NCI-H2081 treated with DMSO at 0.1 percent for 48 hours (cell line): ENCODE measurements around the gene HNRNPA3.
"Not testable (repeated sequence)": the region's sequence is repeated elsewhere in the genome, so short reads cannot be mapped to it uniquely, and the experiment has no call there.

Source experiments
- DNase-seq: peaks from one replicate; lab custom pipeline; 2025; lab: John Stamatoyannopoulos, UW

The HNRNPA3 gene

DNA sequence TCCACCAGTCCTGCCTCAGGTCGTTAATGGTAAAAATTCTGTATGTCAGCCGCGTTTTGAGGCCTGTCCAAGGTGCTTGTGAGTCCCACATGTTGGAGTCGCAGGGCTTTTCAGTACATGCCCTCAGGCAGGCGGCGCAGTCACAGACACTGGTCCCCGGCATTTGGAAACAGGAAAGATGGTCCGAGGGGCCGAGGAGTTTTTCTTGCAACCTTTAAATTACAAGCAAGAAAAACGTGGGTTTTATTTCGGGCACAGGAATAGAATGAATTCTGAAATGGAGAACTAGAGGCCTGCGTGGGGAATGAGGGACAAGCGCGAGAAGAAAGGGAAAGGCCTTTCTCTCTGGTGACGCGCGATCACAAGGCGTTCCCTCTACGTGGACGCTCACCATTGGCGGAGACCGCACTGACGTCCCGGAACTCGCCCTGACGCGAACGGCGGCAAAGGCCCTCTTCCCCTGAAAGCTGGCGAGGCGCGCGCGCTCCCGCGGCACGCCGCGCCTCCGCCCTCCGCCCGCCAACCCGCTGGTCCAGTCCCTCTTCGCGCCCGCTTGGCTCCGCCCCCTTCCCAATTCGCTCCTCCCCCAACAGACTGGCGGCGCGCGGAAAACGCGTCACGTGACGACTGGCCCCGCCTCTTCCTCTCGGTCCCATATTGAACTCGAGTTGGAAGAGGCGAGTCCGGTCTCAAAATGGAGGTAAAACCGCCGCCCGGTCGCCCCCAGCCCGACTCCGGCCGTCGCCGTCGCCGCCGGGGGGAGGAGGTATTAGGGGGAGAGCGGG is at the start of gene HNRNPA3:
HNRNPA3 (plus strand) TSS at position 689 of the 785 bp plus-strand sequence; CDS start at position 695, 6 bp downstream.
- peak; percentile 95 for DNase-seq

DNA sequence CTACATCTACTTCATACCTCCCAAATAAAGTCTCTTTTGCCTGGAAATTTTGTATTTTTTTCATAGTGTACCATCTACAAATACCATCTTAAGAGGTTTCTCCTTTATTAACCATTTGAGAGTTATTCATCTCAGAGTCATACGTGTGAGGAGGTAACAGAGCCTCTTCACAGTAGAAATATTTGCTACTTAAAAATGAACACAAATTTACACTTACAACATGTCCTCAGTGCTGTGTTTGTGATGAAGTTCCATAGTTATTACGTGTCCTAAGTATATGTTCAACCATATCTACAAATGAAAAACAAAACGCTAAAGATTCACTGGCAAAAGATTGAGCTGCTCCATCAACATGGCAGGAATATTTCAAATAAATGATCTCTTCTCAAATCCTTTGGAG is 48.5 kb upstream of the HNRNPA3 start:
- DNase-seq = no peak

DNA sequence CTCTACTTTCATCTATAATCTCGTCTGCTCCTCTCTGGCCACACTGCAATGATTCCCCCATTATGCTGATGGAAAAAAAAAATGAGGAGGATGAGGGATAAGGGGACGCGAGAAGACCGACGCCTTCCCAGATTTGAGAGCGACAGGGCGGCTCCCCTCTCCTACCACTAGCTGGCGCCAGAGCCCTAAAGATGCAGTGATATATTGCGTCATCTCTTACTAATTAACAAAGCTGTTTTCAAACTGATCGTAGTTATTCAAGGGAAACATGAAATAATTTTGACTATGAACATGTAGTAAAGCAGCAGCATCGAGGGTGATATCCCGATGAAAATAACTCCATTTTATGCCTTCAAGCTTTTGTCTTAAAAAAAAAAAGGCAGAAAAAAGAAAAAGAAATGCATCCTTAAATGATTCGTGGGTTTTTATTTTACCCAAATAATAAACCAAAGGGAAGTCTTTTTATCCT is 48.0 kb upstream of the HNRNPA3 start:
- DNase-seq = peak; percentile 88

DNA sequence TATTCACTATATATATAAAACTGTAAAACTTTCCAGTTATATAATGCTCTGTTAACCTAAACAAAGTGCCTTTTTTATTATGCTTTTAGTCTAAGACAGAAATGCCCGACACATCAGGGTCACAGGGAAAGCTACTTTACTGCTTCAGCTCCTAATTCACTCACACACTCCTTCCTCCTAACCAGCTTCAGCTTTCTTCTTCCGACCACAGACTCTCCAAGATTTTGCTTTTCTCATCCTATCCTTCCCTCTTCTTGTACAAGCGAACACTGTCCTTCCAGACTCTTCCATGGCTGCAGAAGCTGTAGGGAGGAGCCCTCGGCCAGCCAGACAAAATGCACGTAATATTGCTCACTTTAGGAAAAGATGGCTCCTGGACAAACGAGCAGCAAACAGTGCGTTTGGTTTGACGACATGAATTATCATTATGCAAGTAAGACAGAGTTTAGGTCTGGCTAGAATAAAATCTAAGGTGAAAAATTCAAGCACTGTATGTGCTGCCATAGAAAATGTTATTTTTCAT is 47.5 kb upstream of the HNRNPA3 start:
- DNase-seq = no peak

DNA sequence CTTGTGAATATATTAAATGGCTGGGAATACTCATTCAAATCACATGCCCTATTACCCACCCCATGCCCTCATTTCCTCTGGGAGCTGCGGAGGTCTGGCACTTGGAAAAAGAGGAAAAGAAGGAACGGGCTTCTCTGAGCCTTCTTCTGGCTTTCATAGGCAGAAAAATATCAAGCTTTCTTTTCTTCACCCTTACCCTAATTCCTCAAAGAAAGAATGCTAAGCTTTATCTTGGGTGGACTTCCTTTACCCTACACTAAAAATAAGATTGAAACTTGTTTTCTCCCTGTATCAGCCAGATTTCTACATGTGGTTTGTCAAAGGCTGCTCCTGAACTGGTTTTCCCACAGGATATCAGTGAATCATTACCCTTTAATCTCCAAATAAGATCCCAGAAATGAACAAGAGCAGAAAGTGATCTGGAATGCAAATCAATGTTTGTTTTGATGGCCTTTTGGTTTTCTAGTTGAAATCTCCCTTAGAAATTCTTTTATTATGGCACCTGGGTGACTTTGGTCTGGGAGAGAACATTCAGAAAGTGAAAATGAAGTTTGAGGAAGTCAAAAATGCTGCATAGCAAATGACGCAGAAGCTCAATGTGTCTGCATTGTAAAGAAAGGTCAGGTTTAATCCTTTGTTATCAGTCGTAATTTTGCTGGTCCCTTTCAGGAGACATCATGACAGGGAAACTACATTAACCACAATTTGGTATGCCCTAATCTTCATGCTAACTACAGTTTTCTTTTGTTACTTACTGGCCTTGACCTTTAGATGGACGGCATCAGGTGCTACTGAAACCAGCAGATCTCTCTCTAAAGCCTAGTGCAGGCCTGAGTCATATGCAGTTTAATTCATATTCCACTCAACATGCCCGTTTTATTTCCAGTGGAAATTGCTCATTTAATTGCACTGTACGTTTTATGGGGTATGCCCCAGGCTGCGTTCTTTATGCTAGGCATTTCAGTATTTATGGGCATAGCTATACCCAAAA is 46.6 kb upstream of the HNRNPA3 start:
- DNase-seq = no peak

DNA sequence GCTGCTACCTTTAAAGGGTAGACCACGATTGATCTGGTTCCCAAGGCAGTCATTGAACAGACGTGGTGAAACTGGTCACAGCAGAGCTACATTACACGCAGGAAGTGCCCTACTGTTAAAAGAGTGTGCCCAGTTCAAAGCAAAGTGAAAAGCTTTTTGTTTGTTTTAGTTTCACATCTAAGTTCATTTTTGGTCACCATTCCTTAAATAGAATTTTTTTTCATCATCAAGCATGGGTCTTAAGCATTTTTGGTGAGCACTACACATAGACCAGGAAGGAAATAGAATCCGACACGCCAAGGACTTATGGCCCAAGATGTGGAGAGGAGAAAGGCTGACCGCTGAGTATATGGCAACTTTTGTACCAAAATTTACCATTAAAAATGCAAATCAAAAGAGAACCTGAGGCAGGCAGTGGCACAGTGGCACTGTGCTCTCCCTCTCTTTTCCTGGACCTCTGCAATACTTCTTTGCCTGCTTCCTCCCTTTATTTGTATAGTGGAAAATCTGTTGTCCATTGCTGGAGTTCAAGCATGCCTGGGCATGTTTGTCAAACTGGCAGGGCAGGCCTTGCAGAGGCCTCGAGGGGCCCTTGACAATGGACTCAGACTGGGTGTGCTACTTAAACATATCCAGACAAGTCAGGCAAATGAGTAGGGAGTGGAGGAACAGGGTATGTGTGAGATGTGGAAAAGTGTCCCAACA is 42.6 kb upstream of the HNRNPA3 start:
- DNase-seq = no peak

DNA sequence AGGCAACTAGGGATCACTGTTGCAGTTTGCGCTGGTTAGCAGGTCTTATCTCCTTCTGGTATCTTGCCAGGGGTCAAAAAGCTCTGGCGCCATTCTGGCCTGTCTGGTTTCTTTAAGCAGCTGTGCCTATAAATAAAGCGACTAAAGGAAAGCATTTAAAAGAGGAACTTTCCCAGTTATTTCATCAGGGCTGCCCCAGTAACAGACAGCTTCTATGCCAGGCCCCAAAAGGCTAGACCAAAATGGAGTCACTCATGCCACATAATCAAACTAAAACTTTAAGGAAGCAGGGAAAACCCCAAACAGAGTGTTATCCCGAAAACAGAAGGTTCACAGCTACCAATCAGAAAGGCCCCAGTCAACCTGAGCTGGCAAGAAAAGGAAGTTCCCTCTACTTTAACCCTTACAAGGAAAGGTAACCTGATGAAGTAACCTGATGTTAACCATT is 41.2 kb upstream of the HNRNPA3 start:
- DNase-seq = no peak

DNA sequence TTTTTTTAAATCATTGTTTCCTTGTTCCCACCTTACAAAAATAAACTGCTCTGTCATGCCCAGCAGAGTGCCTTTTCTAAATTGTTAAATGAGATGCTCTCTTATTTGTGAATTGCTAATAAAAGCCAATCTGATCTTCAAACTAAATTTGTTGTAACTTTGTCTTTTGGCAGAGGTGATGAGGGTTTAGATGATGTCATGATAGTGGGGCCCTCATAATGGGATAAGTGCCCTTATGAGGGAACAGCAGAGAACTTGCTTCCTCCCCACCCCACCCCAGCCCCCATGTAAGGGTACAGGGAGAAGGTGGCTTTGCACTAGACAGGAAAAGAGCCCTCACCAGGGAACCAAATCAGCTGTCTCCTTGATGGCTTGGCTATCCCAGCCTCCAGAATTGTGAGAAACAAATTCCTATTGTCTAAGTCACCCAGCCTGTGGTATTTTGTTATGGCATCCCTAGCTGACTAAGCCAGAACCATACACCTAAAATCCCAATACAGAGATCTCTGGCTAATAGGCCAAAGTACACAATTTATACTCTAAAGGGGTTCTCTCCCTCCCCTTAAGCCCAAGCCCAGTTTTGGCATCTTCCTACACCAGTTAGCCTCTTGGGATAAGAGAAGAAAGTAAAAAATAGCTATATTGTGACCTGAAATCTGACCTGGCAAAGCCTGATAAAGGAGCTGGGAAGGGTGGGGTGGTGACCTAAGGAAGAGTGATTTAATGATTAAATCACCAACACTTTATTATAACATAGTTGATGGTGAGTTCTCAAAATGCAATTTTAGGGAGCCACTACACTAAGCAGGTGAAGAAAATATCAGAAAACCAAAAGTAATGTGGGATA is 40.3 kb upstream of the HNRNPA3 start:
- DNase-seq = no peak

DNA sequence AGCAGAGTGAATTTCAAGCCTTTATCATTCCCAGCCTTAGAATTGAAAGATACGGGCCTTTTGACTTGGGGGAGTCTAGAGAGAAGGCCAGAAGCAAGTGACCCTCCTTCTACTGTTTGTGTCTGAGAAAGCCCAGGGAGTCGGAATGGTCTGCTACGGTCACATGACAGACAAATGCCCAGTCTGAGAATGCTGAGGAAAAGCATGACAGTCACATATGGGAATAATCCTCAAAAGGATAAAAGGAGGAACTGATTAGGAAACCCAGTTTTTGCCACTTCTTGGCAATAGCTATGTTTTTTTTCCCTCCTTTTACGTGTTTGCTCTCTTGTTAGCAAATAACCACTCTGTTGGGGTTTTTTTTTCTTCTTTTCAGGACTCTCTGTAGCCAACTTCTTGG is 38.1 kb upstream of the HNRNPA3 start:
- DNase-seq = no peak

DNA sequence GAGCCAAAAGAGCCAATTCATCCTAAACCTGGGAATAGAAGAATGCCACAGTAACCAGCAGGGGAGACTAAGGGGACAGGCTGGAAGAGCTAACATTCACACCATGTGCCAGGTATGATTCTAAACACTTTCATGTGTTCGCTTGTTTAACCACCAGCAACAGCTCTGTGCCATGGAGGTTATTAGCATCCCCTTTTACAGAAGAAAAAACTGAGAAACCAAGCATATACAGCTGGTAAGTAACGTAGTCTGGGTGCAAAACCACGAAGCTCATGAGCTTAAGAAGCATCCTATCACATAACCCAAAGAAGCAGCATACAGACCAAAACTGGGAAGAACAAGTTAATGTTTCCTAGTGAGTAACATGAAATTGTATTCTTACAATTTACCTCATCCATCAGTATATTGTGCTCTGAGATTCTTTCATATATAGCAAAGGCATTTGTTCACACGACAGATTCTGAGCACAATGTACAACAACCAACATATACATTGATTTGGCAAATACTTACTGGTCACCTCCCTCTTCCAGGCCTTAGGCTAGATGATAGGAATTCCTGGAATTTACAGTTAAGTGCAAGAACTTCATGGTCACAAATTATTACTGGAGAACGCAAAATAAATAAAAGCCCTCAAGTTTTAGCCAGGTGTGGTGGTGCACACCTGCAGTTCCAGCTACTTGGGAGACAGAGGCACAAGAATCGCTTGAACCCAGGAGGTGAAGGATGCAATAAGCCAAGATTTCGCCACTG is 36.5 kb upstream of the HNRNPA3 start:
- no peak for DNase-seq

DNA sequence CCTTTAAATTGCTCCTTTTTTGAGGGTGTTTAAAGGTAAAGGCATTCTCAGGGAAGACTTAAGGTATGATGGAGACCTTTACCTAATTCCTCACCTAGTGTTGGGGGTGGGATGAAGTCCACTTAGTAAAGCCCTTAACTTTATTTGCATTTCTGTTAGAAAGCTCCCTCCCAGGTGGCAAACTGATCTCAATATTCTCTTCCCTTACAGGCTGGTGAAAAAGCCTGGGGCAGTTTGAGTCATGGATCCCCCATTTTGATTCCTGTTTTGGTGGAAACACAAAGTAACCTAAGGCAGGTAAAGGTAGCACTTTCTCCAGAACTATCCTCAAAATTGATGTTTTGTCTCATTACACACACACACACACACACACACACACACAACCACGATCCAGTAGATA is 33.8 kb upstream of the HNRNPA3 start:
- no peak for DNase-seq

DNA sequence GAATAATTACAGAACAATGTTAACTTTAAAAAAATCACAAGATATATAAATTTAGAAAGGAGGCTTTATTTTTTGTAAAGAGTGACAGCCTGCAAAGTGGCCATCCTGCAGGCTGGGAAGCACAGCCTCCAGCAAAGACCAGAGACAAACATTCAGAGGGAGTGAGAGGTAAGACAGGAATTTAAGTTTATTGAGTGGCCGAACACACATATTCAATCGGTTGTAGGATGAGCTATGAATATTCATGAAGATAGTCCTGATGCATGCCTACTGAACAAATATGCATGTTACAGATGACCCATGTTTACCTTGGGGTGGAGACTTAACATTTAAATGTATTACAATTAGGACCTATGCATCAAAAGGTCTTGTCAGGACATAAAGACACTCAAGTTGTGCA is 33.4 kb upstream of the HNRNPA3 start:
- DNase-seq = no peak

DNA sequence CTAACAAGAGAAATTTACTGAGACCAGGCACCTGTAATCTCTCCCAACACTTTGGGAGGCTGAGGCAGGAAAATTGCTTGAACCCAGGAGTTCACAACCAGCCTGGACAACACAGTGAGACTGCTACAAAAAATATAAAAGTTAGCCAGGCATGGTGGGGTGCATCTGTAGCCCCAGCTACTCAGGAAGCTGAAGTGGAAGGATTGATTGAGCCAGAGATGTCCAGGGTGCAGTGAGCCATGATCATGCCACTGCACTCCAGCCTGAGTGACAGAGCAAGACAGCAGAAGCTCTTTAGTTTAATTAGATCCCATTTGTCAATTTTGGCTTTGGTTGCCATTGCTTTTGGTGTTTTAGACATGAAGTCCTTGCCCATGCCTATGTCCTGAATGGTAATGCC is 32.9 kb upstream of the HNRNPA3 start:
- not testable (repeated sequence) for DNase-seq

DNA sequence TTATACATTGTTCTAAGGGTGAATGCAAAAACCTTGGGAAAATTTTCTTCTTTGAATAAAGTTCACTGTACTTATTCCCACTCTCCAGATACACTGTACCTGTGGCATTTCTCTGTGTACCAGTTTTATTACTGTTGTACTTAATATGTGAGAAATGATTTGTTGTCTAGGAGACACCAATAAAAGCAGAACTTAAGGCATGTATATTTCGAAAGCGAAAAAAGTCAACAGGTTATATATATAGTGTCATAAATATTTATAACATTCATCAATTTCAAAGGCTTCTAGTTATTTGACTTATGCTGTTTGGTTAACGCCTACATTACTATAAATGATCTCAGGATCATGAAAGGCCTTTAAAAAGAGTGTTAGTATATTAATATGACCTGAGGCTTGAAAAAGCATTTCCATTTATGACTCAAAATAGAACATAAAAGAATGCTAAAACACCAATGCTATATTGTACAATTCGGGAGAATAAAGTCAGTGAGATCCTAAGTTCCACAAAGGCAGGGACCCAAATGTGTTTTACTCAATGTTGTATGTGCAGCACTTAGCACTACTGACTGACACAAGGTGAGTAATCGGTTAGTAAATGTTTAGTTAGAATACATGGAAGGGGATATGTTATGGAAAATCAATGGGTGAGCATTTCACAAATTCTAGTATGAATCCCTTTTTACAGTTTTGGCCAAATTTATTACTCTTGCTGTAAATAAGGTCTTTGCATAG is 32.2 kb upstream of the HNRNPA3 start:
- DNase-seq = no peak

DNA sequence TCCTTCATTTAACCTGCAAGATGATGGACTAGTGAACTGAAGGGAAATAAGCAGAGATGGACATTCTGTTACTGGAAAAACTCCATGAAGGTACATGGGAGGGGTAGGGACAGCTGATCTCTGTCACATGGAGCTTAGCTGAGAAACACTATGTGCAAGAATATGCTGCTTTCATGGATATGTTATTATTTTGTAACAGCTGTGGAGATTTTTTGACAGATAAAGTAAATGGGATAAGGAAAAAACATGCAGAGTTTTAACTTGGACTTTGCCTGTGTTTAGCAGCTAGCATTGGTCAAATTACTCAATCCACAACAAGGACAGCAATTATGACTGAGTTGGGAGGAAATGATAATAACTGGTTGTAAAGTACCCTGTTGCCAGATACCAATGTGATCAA is 28.7 kb upstream of the HNRNPA3 start:
- no peak for DNase-seq

DNA sequence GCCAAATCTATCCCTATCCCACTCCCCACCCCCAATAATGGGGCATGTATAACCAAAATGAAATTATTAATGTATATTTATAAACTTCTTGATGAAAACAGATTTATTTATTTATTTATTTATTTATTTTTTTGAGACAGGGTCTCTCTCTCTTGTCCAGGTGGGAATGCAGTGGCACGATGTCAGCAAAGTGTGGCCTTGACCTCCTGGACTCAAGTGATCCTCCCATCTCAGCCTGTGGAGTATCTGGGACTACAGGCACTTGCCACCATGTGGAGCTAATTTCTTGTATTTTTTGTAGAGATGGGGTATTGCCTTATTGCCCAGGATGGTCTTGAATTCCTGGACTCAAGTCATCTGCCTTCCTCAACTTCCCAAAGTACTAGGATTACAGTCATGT is 28.0 kb upstream of the HNRNPA3 start:
- no peak for DNase-seq

DNA sequence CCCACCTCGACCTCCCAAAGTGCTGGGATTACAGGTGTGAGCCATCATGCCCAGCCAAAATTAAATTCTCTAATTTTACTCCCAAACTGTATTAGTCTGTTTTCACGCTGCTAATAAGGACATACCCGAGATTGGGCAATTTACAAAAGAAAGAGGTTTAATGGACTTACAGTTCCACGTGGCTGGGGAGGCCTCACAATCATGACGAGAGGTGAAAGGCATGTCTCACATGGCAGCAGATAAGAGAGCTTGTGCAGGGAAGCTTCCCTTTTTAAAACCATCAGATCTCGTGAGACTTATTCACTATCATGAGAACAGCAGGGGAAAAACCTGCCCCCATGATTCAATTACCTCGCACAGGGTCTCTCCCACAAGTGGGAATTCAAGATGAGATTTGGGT is 26.6 kb upstream of the HNRNPA3 start:
- not testable (repeated sequence) for DNase-seq

DNA sequence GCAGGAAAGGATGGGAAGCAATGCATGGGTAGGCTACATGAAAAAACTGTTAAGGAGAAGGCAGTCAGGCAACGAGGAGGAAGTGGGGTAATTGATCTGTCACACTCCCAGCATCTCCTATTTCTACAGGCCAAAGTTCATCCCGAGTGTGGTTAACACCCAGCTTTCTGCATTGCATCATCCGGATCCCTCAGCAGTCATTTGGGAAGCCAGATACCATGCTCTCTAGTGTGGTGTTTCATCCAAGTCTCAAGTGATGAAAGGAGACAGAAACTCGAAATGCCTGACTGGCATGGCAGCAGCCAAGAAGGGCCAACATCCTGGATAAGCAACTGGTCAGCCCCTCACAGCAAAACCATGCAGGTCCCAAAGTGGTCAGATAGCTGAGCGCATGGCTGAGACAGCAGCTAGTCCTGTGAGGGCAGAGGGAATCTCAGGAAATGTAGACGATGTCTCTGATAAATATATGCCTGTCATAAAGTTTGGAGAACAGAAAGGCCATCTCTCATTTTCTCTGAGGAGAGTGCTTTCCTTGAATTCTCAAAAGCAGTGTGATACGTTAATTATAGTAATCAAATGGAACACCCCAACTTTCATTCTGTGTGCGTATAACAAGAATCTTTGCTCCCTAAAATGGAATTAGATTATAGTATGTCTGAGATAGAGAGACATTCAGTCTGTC is 24.8 kb upstream of the HNRNPA3 start:
- DNase-seq = no peak
